ENCODE measurements around the gene KCTD16. TPM values are rescaled to one million over a fixed set of nuclear protein-coding genes. Genes with fewer than 3 reads are reported as not detected.

The KCTD16 gene
- total RNA-seq, 1 experiment from 2014 or later, result 0.08 TPM

GRCh38 chr5:144201588-144201987 is 30.9 kb downstream of the KCTD16 start:
- Histone ChIP-seq H3K9me3 (ENCODE audit: control insufficient read depth, insufficient read depth, low read depth, low read length) (no peaks in the 10 kb centered on the region), H3K27ac (ENCODE audit: low read length) (no peak overlapping the region), H3K4me3 (ENCODE audit: low read depth in 2 of 2, low read length in 2 of 2) (no peak overlapping the region), H3K4me1 (ENCODE audit: control insufficient read depth, insufficient read depth, low read length) (no peaks in the 10 kb centered on the region), H3K27me3 (ENCODE audit: control insufficient read depth, insufficient read depth, low read length) (peaks cover 27% of the 10 kb centered on the region), H3K36me3 (ENCODE audit: control insufficient read depth, insufficient read depth, low read length) (no peaks in the 10 kb centered on the region)
- TF ChIP-seq TCF7L2 (IDR thresholded peaks at IDR 0.05; ENCODE audit: low read depth, low read length) (no peak), SIN3A (IDR thresholded peaks at IDR 0.05; ENCODE audit: borderline replicate concordance, insufficient read depth, low read depth, low read length) (no peak), REST (IDR thresholded peaks at IDR 0.05; ENCODE audit: insufficient read depth in 1 of 2, low read depth in 2 of 2, low read length in 1 of 2) (no peak), POLR2AphosphoS5 (IDR thresholded peaks at IDR 0.05; ENCODE audit: low read depth, low read length) (no peak), CTCF (IDR thresholded peaks at IDR 0.05) (no peak)
- ChIA-PET CTCF (no interaction called here), POLR2A (no interaction called here)
- no TSS peak for BruUV-seq (replicated peaks)
- intact Hi-C loops (cut with micrococcal nuclease; ENCODE audit: unreplicated experiment) (loop anchor here (5.0 to 10.0 kb wide), 4 partner anchors 193 to 1626 kb away; no protein-coding TSS in a partner anchor), in situ Hi-C loops (cut with HindIII; ENCODE audit: low pct_unique_long_range_greater_than_20kb, low sequenced_read_pairs) (no loop called here)
- no peak for DNase-seq (ENCODE audit: low read depth, low spot score)
- ATAC-seq, result no peak

GRCh38 chr5:144202072-144202471 is 31.4 kb downstream of the KCTD16 start:
- ChIA-PET CTCF (no interaction called here), POLR2A (no interaction called here)
- H3K4me1 ChIP-seq (ENCODE audit: control insufficient read depth, insufficient read depth, low read length), result no peaks in the 10 kb centered on the region
- DNase-seq (ENCODE audit: low read depth, low spot score) (no peak), ATAC-seq (no peak)
- H3K9me3 ChIP-seq (ENCODE audit: control insufficient read depth, insufficient read depth, low read depth, low read length), result no peaks in the 10 kb centered on the region
- no peak for TF ChIP-seq REST (IDR thresholded peaks at IDR 0.05; ENCODE audit: insufficient read depth in 1 of 2, low read depth in 2 of 2, low read length in 1 of 2)
- TF ChIP-seq TCF7L2 (IDR thresholded peaks at IDR 0.05; ENCODE audit: low read depth, low read length), result no peak
- no peak for TF ChIP-seq SIN3A (IDR thresholded peaks at IDR 0.05; ENCODE audit: borderline replicate concordance, insufficient read depth, low read depth, low read length)
- TF ChIP-seq CTCF (IDR thresholded peaks at IDR 0.05), result no peak
- TF ChIP-seq POLR2AphosphoS5 (IDR thresholded peaks at IDR 0.05; ENCODE audit: low read depth, low read length), result no peak
- intact Hi-C loops (cut with micrococcal nuclease; ENCODE audit: unreplicated experiment) (loop anchor here (5.0 to 10.0 kb wide), 4 partner anchors 193 to 1625 kb away; no protein-coding TSS in a partner anchor), in situ Hi-C loops (cut with HindIII; ENCODE audit: low pct_unique_long_range_greater_than_20kb, low sequenced_read_pairs) (no loop called here)
- no TSS peak for BruUV-seq (replicated peaks)
- no peaks in the 10 kb centered on the region for H3K36me3 ChIP-seq (ENCODE audit: control insufficient read depth, insufficient read depth, low read length)
- no peak overlapping the region for H3K4me3 ChIP-seq (ENCODE audit: low read depth in 2 of 2, low read length in 2 of 2)
- H3K27me3 ChIP-seq (ENCODE audit: control insufficient read depth, insufficient read depth, low read length), result peaks cover 26% of the 10 kb centered on the region
- H3K27ac ChIP-seq (ENCODE audit: low read length), result no peak overlapping the region

All from Panc1 (cell line).